ENCODE results near the gene SS18L1.

SS18L1 gene

GRCh38 chr20:62229667-62230066, 86.1 kb downstream of the SS18L1 start:
- DNase-seq: no peak

GRCh38 chr20:62230276-62230675, 86.7 kb downstream of the SS18L1 start:
- no peak for DNase-seq

GRCh38 chr20:62230696-62231095, 87.1 kb downstream of the SS18L1 start:
- DNase-seq: no peak

- DNase-seq: no peak
These were observed 87.7 kb downstream of the SS18L1 start for GRCh38 chr20:62231292-62231691.

Data from NCI-H2107 (cell line).